Measurements from ENCODE around the gene ZBTB7B.

ZBTB7B gene

GRCh38 chr1:155040358-155041093, 37.9 kb downstream of the ZBTB7B start:
- TF ChIP-seq CTCF (IDR thresholded peaks at IDR 0.05; ENCODE audit: control insufficient read depth, extremely low read depth, insufficient read depth), result no peak
- no peak overlapping the region for H3K4me3 ChIP-seq (ENCODE audit: low read depth, low read length)
- no peak for DNase-seq (ENCODE audit: low read depth)

GRCh38 chr1:155042789-155043188, 40.2 kb downstream of the ZBTB7B start:
- no peak for DNase-seq (ENCODE audit: low read depth)
- no peak for TF ChIP-seq CTCF (IDR thresholded peaks at IDR 0.05; ENCODE audit: control insufficient read depth, extremely low read depth, insufficient read depth)
- no peak overlapping the region for H3K4me3 ChIP-seq (ENCODE audit: low read depth, low read length)

- TF ChIP-seq CTCF (IDR thresholded peaks at IDR 0.05; ENCODE audit: control insufficient read depth, extremely low read depth, insufficient read depth), result no peak
- H3K4me3 ChIP-seq (ENCODE audit: low read depth, low read length), result no peak overlapping the region
- no peak for DNase-seq (ENCODE audit: low read depth)
Observed at GRCh38 chr1:155043301-155043702, 40.7 kb downstream of the ZBTB7B start.

- no peak for DNase-seq (ENCODE audit: low read depth)
- H3K4me3 ChIP-seq (ENCODE audit: low read depth, low read length), result no peak overlapping the region
- no peak for TF ChIP-seq CTCF (IDR thresholded peaks at IDR 0.05; ENCODE audit: control insufficient read depth, extremely low read depth, insufficient read depth)
Observed at GRCh38 chr1:155043793-155044192, 41.2 kb downstream of the ZBTB7B start.

- TF ChIP-seq CTCF (IDR thresholded peaks at IDR 0.05; ENCODE audit: control insufficient read depth, extremely low read depth, insufficient read depth), result no peak
- DNase-seq (ENCODE audit: low read depth), result no peak
- no peak overlapping the region for H3K4me3 ChIP-seq (ENCODE audit: low read depth, low read length)
Observed at GRCh38 chr1:155044365-155044764, 41.8 kb downstream of the ZBTB7B start.

- no peak overlapping the region for H3K4me3 ChIP-seq (ENCODE audit: low read depth, low read length)
- peak; percentile 86 for TF ChIP-seq CTCF (IDR thresholded peaks at IDR 0.05; ENCODE audit: control insufficient read depth, extremely low read depth, insufficient read depth)
- DNase-seq (ENCODE audit: low read depth), result peak; percentile 93
Observed at GRCh38 chr1:155044812-155045657, 42.4 kb downstream of the ZBTB7B start.

Measured in LNCaP clone FGC (cell line).